RWPE2 (cell line): ENCODE measurements around the gene GSDME.

Experiments
- ATAC-seq: fragments of 200-7000 bp; cut with Tn5 transposase; 3 replicates; pipeline ENCODE4 v1.9.1; 2021; ENCODE audit warnings: low read depth
- DNase-seq: peaks from one replicate; pipeline ENCODE4 v3.0.0-alpha.2; 2020; ENCODE audit warnings: low spot score
- H3K27ac ChIP-seq: fragments of 450-650 bp; 2 replicates; pipeline ENCODE4 v1.5.1; 2017; ENCODE audit warnings: mild to moderate bottlenecking; ENCODE audit not compliant: poor library complexity, severe bottlenecking
- H3K27me3 ChIP-seq: fragments of 250-450 bp; sonication (Bioruptor Pico); 2 replicates; pipeline ENCODE4 v1.5.1; 2021; ENCODE audit warnings: mild to moderate bottlenecking, moderate library complexity; ENCODE audit not compliant: insufficient read depth, poor library complexity, severe bottlenecking
- H3K36me3 ChIP-seq: fragments of 250-450 bp; sonication (Bioruptor Pico); 2 replicates; pipeline ENCODE4 v1.5.1; 2020; ENCODE audit warnings: low read depth, mild to moderate bottlenecking, moderate library complexity
- H3K4me1 ChIP-seq: fragments of 250-450 bp; sonication (Bioruptor Pico); 2 replicates; pipeline ENCODE4 v1.5.1; 2021; ENCODE audit warnings: mild to moderate bottlenecking, moderate library complexity; ENCODE audit not compliant: insufficient read depth, poor library complexity, severe bottlenecking
- H3K4me3 ChIP-seq: fragments of 250-450 bp; sonication (Bioruptor Pico); 2 replicates; pipeline ENCODE4 v1.5.1; 2021; ENCODE audit warnings: mild to moderate bottlenecking, moderate library complexity; ENCODE audit not compliant: severe bottlenecking
- H3K9me3 ChIP-seq: fragments of 250-450 bp; sonication (Bioruptor Pico); 2 replicates; pipeline ENCODE4 v1.5.1; 2021; ENCODE audit warnings: mild to moderate bottlenecking, moderate library complexity; ENCODE audit not compliant: severe bottlenecking
- CTCF ChIP-seq: fragments of 450-650 bp; IDR thresholded peaks from one replicate; pipeline ENCODE4 v1.5.1; 2017; ENCODE audit warnings: mild to moderate bottlenecking, moderate library complexity; ENCODE audit not compliant: poor library complexity, severe bottlenecking

Gene GSDME

DNA sequence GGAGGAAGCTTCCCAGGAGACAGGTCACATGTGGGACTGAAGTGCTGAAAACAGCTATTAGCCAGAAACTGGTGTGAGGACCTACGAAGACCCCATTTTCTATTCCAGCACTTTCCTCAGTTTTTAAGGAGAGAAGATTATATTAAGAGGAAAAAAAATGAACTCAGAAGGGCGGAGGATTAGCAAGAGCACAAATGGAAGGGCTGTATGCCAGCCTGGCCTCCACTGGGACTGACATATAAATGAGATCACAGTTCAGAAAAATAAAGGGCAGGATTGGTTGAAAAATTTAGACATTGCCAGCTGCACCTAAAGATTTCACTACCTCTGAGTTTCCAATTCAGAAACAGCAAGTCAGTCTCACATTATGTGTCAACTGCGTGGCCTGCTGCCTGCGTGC, 53.0 kb downstream of the GSDME start:
- peaks cover 66% of the 10 kb centered on the region for H3K36me3 ChIP-seq
- no peak overlapping the region for H3K27ac ChIP-seq
- no peak overlapping the region for H3K4me3 ChIP-seq
- H3K9me3 ChIP-seq: no peaks in the 10 kb centered on the region
- no peak for ATAC-seq
- no peak for DNase-seq
- no peaks in the 10 kb centered on the region for H3K27me3 ChIP-seq
- no peak for TF ChIP-seq CTCF
- peaks cover 26% of the 10 kb centered on the region for H3K4me1 ChIP-seq

DNA sequence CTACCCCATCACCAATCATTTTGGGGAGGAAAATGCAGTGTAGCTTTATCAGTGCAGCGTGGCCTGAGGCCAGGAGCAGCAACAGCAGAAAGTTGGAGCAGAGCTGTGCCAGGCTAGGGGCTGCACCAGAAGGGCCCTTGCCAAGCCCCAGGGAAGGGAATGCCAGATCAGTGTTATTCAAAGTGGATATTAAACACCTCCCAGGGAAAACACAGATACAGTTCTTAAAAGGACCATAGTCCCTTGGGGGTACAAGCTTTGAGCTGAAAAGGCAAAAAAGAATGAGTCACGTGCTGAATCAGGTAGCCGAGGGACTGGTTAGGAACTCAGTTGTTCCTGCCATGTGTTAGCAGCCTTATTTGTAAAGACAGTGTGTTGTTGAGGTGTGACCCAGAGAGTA, 54.0 kb downstream of the GSDME start:
- DNase-seq: no peak
- ATAC-seq: no peak
- Histone ChIP-seq H3K4me3 (no peak overlapping the region), H3K27me3 (no peaks in the 10 kb centered on the region), H3K4me1 (peaks cover 26% of the 10 kb centered on the region), H3K36me3 (peaks cover 66% of the 10 kb centered on the region), H3K27ac (peak overlapping the region; percentile 11), H3K9me3 (no peaks in the 10 kb centered on the region)
- TF ChIP-seq CTCF: no peak

DNA sequence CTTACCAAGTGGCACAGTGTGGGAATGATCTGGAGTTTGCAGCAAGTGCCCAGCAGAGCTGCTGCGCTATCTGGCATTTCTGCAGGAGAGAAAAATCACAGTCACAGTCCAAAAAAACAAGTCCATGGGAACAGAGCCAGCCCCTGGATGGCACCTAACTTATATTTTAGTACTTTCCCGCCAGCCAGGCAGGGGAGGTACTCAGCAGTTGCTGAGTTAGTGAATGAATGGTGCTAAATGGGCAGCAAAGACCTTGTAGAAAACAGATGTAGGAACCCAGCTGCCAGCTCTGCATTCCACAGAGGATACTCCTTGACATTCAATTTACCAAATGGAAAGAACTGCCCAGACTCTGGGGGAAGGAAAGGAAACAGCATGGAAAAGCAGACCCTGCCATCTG, 54.5 kb downstream of the GSDME start:
- DNase-seq (no peak), ATAC-seq (no peak)
- H3K9me3 ChIP-seq: no peaks in the 10 kb centered on the region
- peak overlapping the region; percentile 11 for H3K27ac ChIP-seq
- H3K27me3 ChIP-seq: no peaks in the 10 kb centered on the region
- TF ChIP-seq CTCF: no peak
- no peak overlapping the region for H3K4me3 ChIP-seq
- H3K36me3 ChIP-seq: peaks cover 66% of the 10 kb centered on the region
- peaks cover 26% of the 10 kb centered on the region for H3K4me1 ChIP-seq

DNA sequence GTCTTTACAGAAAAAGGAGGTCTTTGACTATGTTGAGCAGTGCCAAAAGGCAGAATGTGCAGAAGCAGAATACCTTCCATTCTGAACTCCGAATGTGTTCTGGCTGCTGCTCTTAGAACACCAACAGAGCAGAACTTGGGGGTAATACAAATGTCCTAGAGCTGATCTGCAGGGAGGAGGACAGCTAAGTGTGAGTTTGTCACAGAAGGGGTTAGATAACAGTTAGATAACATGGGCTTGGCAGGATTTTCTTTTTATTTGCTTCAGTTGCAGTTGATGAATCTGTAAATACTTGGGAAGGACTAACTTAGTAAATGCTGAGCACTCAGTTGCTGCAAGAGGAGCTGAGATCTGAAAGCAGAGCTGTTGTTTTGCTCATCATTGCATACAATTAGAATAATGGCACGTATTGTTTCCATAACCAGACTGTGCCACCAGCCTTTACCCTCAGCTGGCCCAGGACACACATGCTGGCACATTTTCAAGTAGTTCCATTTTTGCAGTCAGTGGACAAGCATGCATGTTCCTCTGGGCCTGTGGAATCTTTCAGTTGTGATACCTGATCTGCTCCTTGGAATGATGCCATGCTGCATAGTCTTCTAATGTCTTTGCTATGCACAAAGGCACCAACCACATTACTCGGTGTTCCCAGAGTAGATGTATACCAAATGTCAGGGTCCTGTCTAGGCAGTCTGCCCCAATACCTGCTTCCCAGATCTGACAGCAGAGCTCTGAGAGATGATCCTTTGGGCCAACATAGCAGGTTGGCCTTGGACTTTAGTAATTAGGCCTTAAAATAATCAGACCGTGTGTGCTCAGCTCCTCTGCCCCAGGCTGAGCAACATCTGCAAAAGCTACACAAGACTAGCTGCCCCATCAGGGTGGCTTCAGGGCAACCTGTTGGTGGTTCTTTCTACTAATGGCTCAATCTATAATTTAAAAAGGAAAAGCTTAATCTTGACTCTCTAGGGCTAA, 55.7 kb downstream of the GSDME start:
- no peak for TF ChIP-seq CTCF
- Histone ChIP-seq H3K9me3 (no peaks in the 10 kb centered on the region), H3K4me3 (no peak overlapping the region), H3K4me1 (peaks cover 26% of the 10 kb centered on the region), H3K36me3 (peaks cover 55% of the 10 kb centered on the region), H3K27me3 (no peaks in the 10 kb centered on the region), H3K27ac (peak overlapping the region; percentile 49)
- DNase-seq (peak; percentile 42), ATAC-seq (peak; percentile 90)
